Liver (tissue), 9 donors: Measurements from ENCODE around the gene PDGFD. TPM values are rescaled to one million over a fixed set of nuclear protein-coding genes. Genes with fewer than 3 reads are reported as not detected.
A peak's percentile ranks its signal among the peaks of the same experiment; 100 is the strongest.

Experiments used
- DNase-seq: peaks from one replicate; pipeline ENCODE4 v3.0.0-alpha.2; 2017; ENCODE audit warnings: low spot score
- H3K27ac ChIP-seq, 2 donors: one replicate each; pipeline ENCODE4 v1.7.0; 2013; ENCODE audit warnings: inconsistent platforms in 2 of 2, low read length in 2 of 2, control low read depth in 1 of 2, low read depth in 1 of 2, mild to moderate bottlenecking in 1 of 2
- H3K27me3 ChIP-seq, 4 donors: one replicate each; pipeline versions ENCODE4 v1.6.1 to v1.7.0; 2013; ENCODE audit warnings: low read length in 3 of 4, inconsistent platforms in 1 of 4, mild to moderate bottlenecking in 1 of 4, moderate library complexity in 1 of 4; ENCODE audit not compliant: control insufficient read depth in 4 of 4, insufficient read depth in 4 of 4
- H3K36me3 ChIP-seq, 4 donors: one replicate each; pipeline versions ENCODE4 v1.6.1 to v1.7.0; 2013; ENCODE audit warnings: low read length in 3 of 4, mild to moderate bottlenecking in 3 of 4, low read depth in 1 of 4, moderate library complexity in 1 of 4; ENCODE audit not compliant: control insufficient read depth in 4 of 4, insufficient read depth in 3 of 4
- H3K4me1 ChIP-seq, 4 donors: one replicate each; pipeline versions ENCODE4 v1.6.1 to v1.7.0; 2013; ENCODE audit warnings: low read length in 3 of 4, mild to moderate bottlenecking in 3 of 4, moderate library complexity in 1 of 4; ENCODE audit not compliant: control insufficient read depth in 4 of 4, insufficient read depth in 4 of 4
- H3K4me3 ChIP-seq, 3 donors: one replicate each; pipeline versions ENCODE4 v1.6.1 to v1.7.0; 2013; ENCODE audit warnings: low read length in 3 of 3, control low read depth in 1 of 3, low read depth in 1 of 3, mild to moderate bottlenecking in 1 of 3
- H3K9ac ChIP-seq, 2 donors: one replicate each; pipeline ENCODE4 v1.7.0; 2013; ENCODE audit warnings: low read length in 2 of 2, mild to moderate bottlenecking in 2 of 2, moderate library complexity in 2 of 2, control low read depth in 1 of 2, low read depth in 1 of 2
- H3K9me3 ChIP-seq, 4 donors: one replicate each; pipeline versions ENCODE4 v1.6.1 to v1.7.0; 2013; ENCODE audit warnings: low read length in 3 of 4; ENCODE audit not compliant: control insufficient read depth in 4 of 4
- EGR1 ChIP-seq, 2 donors: IDR thresholded peaks; 2 replicates each; pipeline ENCODE4 v1.6.1; 2016 to 2018; ENCODE audit warnings: antibody characterized with exemption in 2 of 2, low read depth in 2 of 2
- FOXA1 ChIP-seq: IDR thresholded peaks from 2 replicates; pipeline ENCODE4 v1.6.1; 2016; ENCODE audit warnings: antibody characterized with exemption
- FOXA2 ChIP-seq: IDR thresholded peaks from 2 replicates; pipeline ENCODE4 v1.6.1; 2016; ENCODE audit warnings: antibody characterized with exemption
- GABPA ChIP-seq, 2 donors: IDR thresholded peaks in 1 of 2; conservative IDR thresholded peaks in 1 of 2; 2 replicates each; pipeline ENCODE4 v1.6.1; 2016; ENCODE audit warnings: antibody characterized with exemption in 2 of 2, mild to moderate bottlenecking in 1 of 2, moderate library complexity in 1 of 2
- HNF4G ChIP-seq: IDR thresholded peaks from 2 replicates; pipeline ENCODE4 v1.6.1; 2016; ENCODE audit warnings: antibody characterized with exemption
- JUND ChIP-seq, 2 donors: IDR thresholded peaks; 2 replicates each; pipeline ENCODE4 v1.6.1; 2016; ENCODE audit warnings: antibody characterized with exemption in 2 of 2
- MAX ChIP-seq: IDR thresholded peaks from 2 replicates; pipeline ENCODE4 v1.6.1; 2016; ENCODE audit warnings: antibody characterized with exemption
- RAD21 ChIP-seq, 2 donors: IDR thresholded peaks; 2 replicates each; pipeline ENCODE4 v1.6.1; 2016; ENCODE audit warnings: antibody characterized with exemption in 2 of 2, mild to moderate bottlenecking in 2 of 2
- REST ChIP-seq: IDR thresholded peaks from 2 replicates; pipeline ENCODE4 v1.6.1; 2016; ENCODE audit warnings: antibody characterized with exemption, mild to moderate bottlenecking
- RXRA ChIP-seq, 2 donors: IDR thresholded peaks; 2 replicates each; pipeline ENCODE4 v1.6.1; 2017 to 2018; ENCODE audit warnings: antibody characterized with exemption in 2 of 2, mild to moderate bottlenecking in 1 of 2
- SP1 ChIP-seq: IDR thresholded peaks from 2 replicates; pipeline ENCODE4 v1.6.1; 2018; ENCODE audit warnings: antibody characterized with exemption, mild to moderate bottlenecking
- TAF1 ChIP-seq: conservative IDR thresholded peaks from 2 replicates; pipeline ENCODE4 v1.6.1; 2016; ENCODE audit warnings: antibody characterized with exemption, mild to moderate bottlenecking
- YY1 ChIP-seq: IDR thresholded peaks from 2 replicates; pipeline ENCODE4 v1.6.1; 2016; ENCODE audit warnings: antibody characterized with exemption, mild to moderate bottlenecking
- ZBTB33 ChIP-seq: IDR thresholded peaks from 2 replicates; pipeline ENCODE4 v1.6.1; 2016; ENCODE audit warnings: antibody characterized with exemption
- WGBS: extraction: QIAGEN DNeasy Blood & Tissue Kit; methylation state at CpG from one replicate; pipeline ENCODE4 v1.1.7; 2013; 5-methylcytosine and 5-hydroxymethylcytosine counted together
- polyA plus RNA-seq, 2 donors: library from polyadenylated mRNA; stranded (reverse) in 1 of 2; unstranded in 1 of 2; fragments of 200-250 nt in 1 of 2; fragments of >200 nt in 1 of 2; fragmentation: Nextera tagmentation in 1 of 2; extraction: Ambion mirVana in 1 of 2; gene quantifications; one replicate each; pipeline versions ENCODE4 v1.2.1 to v1.2.3, GENCODE V29; 2013 to 2015
- total RNA-seq, 2 donors: library from RNA; depleted of rRNA; stranded (reverse); fragments of >200 nt; gene quantifications; one replicate each; pipeline ENCODE4 v1.2.3, GENCODE V29; 2014
- TF ChIP-seq, protein P1 (sequence below): fragments of 150-350 bp; IDR thresholded peaks from 2 replicates; pipeline ENCODE4 v1.5.1; 2017; ENCODE audit warnings: improper control_type of control experiment, low read depth, low read length; ENCODE audit not compliant: missing input control
- TF ChIP-seq, protein P2 (sequence below): IDR thresholded peaks from 2 replicates; pipeline ENCODE4 v1.6.1; 2016; ENCODE audit warnings: antibody characterized with exemption
- donor health status: healthy.
- donor health status: healthy.
- donor health status: healthy.
- donor health status: healthy.
- donor health status: healthy.

The PDGFD gene
- total and polyA plus RNA-seq, 4 donors, result 1.0 to 3.3 (median 2.1) TPM

GRCh38 chr11:103892603-103893002, 271.3 kb downstream of the PDGFD start:
- H3K36me3 ChIP-seq, result no peaks in the 10 kb centered on the region
- H3K27ac ChIP-seq, result no peak overlapping the region
- no peaks in the 10 kb centered on the region for H3K4me1 ChIP-seq
- no peak for TF ChIP-seq FOXA1
- TF ChIP-seq REST, result peak; percentile 38
- TF ChIP-seq HNF4G, result no peak
- TF ChIP-seq MAX, result no peak
- no peak for DNase-seq
- H3K4me3 ChIP-seq, result no peak overlapping the region
- no peaks in the 10 kb centered on the region for H3K27me3 ChIP-seq
- peaks cover 0 to 2% (median under 1%) of the 10 kb centered on the region in 4 donors for H3K9me3 ChIP-seq
- WGBS, result 72% methylated on average over 5 of the region's 5 CpGs
- no peak overlapping the region for H3K9ac ChIP-seq

- no peaks in the 10 kb centered on the region for H3K27me3 ChIP-seq
- H3K36me3 ChIP-seq, result no peaks in the 10 kb centered on the region
- H3K9me3 ChIP-seq, result peaks cover 0 to 2% (median under 1%) of the 10 kb centered on the region in 4 donors
- H3K4me1 ChIP-seq, result no peaks in the 10 kb centered on the region
- H3K9ac ChIP-seq, result no peak overlapping the region
- H3K27ac ChIP-seq, result no peak overlapping the region
- DNase-seq, result no peak
- no peak overlapping the region for H3K4me3 ChIP-seq
- no peak for TF ChIP-seq MAX
- TF ChIP-seq FOXA2, result no peak
- TF ChIP-seq FOXA1, result no peak
- 70% methylated on average over 1 of the region's 1 CpG for WGBS
Observed at GRCh38 chr11:103890654-103891053, 273.3 kb downstream of the PDGFD start.

GRCh38 chr11:103889679-103890078, 274.3 kb downstream of the PDGFD start:
- no peak overlapping the region for H3K9ac ChIP-seq
- no peak overlapping the region for H3K27ac ChIP-seq
- no peak overlapping the region for H3K4me3 ChIP-seq
- H3K9me3 ChIP-seq, result peaks cover 0 to 2% (median under 1%) of the 10 kb centered on the region in 4 donors
- H3K36me3 ChIP-seq, result no peaks in the 10 kb centered on the region
- H3K4me1 ChIP-seq, result no peaks in the 10 kb centered on the region
- DNase-seq, result no peak
- no peaks in the 10 kb centered on the region for H3K27me3 ChIP-seq
- TF ChIP-seq FOXA1, result no peak
- TF ChIP-seq FOXA2, result no peak
- TF ChIP-seq YY1, result no peak
- no peak for TF ChIP-seq REST
- no peak for TF ChIP-seq RAD21 (IDR thresholded peaks at IDR 0.05)
- no peak for TF ChIP-seq MAX
- TF ChIP-seq TAF1, result no peak
- TF ChIP-seq ZBTB33, result no peak
- no peak for TF ChIP-seq GABPA (IDR thresholded peaks at IDR 0.05 in 1 of 2, conservative IDR thresholded peaks at IDR 0.05 in 1 of 2)
- no peak for TF ChIP-seq EGR1 (IDR thresholded peaks at IDR 0.05; ENCODE audit: low read depth in 2 of 2)
- no peak for TF ChIP-seq JUND (IDR thresholded peaks at IDR 0.05)
- TF ChIP-seq, protein P1, sequence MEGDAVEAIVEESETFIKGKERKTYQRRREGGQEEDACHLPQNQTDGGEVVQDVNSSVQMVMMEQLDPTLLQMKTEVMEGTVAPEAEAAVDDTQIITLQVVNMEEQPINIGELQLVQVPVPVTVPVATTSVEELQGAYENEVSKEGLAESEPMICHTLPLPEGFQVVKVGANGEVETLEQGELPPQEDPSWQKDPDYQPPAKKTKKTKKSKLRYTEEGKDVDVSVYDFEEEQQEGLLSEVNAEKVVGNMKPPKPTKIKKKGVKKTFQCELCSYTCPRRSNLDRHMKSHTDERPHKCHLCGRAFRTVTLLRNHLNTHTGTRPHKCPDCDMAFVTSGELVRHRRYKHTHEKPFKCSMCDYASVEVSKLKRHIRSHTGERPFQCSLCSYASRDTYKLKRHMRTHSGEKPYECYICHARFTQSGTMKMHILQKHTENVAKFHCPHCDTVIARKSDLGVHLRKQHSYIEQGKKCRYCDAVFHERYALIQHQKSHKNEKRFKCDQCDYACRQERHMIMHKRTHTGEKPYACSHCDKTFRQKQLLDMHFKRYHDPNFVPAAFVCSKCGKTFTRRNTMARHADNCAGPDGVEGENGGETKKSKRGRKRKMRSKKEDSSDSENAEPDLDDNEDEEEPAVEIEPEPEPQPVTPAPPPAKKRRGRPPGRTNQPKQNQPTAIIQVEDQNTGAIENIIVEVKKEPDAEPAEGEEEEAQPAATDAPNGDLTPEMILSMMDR, result no peak
- TF ChIP-seq RXRA (IDR thresholded peaks at IDR 0.05), result no peak
- TF ChIP-seq SP1, result no peak
- TF ChIP-seq, protein P2, sequence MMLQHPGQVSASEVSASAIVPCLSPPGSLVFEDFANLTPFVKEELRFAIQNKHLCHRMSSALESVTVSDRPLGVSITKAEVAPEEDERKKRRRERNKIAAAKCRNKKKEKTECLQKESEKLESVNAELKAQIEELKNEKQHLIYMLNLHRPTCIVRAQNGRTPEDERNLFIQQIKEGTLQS, result no peak
- TF ChIP-seq HNF4G, result no peak
